ENCODE measurements around the gene DNAH17.

The DNAH17 gene

GRCh38 chr17:78433780-78434335 is 143.3 kb downstream of the DNAH17 start:
- no peak for DNase-seq
- Histone ChIP-seq H3K27ac (peak overlapping the region; percentile 10; the same call in 1 of the 2 replicates), H3K4me3 (ENCODE audit: low read depth, low read length) (no peak overlapping the region), H3K9me3 (ENCODE audit: severe bottlenecking) (no peaks in the 10 kb centered on the region), H3K27me3 (ENCODE audit: insufficient read depth, low read depth, severe bottlenecking) (no peaks in the 10 kb centered on the region), H3K36me3 (no peaks in the 10 kb centered on the region)
- TF ChIP-seq CTCF (IDR thresholded peaks at IDR 0.05; ENCODE audit: low read depth, low read length), result no peak

GRCh38 chr17:78433013-78433727 is 144.0 kb downstream of the DNAH17 start:
- Histone ChIP-seq H3K4me3 (ENCODE audit: low read depth, low read length) (no peak overlapping the region), H3K36me3 (no peaks in the 10 kb centered on the region; the same call in 1 of the 2 replicates), H3K9me3 (ENCODE audit: severe bottlenecking) (no peaks in the 10 kb centered on the region), H3K27me3 (ENCODE audit: insufficient read depth, low read depth, severe bottlenecking) (no peaks in the 10 kb centered on the region), H3K27ac (peak overlapping the region; percentile 10; the same call in 1 of the 2 replicates)
- no peak for DNase-seq
- TF ChIP-seq CTCF (IDR thresholded peaks at IDR 0.05; ENCODE audit: low read depth, low read length), result no peak

- Histone ChIP-seq H3K27me3 (ENCODE audit: insufficient read depth, low read depth, severe bottlenecking) (no peaks in the 10 kb centered on the region), H3K9me3 (ENCODE audit: severe bottlenecking) (no peaks in the 10 kb centered on the region), H3K36me3 (peaks cover 1% of the 10 kb centered on the region; the same call in 1 of the 2 replicates), H3K27ac (no peak overlapping the region), H3K4me3 (ENCODE audit: low read depth, low read length) (no peak overlapping the region)
- TF ChIP-seq CTCF (IDR thresholded peaks at IDR 0.05; ENCODE audit: low read depth, low read length), result no peak
- DNase-seq, result no peak
Measured at GRCh38 chr17:78432226-78433012, 144.8 kb downstream of the DNAH17 start.

GRCh38 chr17:78431692-78431958 is 145.6 kb downstream of the DNAH17 start:
- no peak overlapping the region for H3K4me3 ChIP-seq (ENCODE audit: low read depth, low read length)
- H3K9me3 ChIP-seq (ENCODE audit: severe bottlenecking), result no peaks in the 10 kb centered on the region
- H3K27me3 ChIP-seq (ENCODE audit: insufficient read depth, low read depth, severe bottlenecking), result no peaks in the 10 kb centered on the region
- no peak overlapping the region for H3K27ac ChIP-seq
- peaks cover 9% of the 10 kb centered on the region for H3K36me3 ChIP-seq
- no peak for TF ChIP-seq CTCF (IDR thresholded peaks at IDR 0.05; ENCODE audit: low read depth, low read length)
- DNase-seq, result no peak

- Histone ChIP-seq H3K27ac (no peak overlapping the region), H3K36me3 (peaks cover 14% of the 10 kb centered on the region), H3K4me3 (ENCODE audit: low read depth, low read length) (no peak overlapping the region), H3K9me3 (ENCODE audit: severe bottlenecking) (no peaks in the 10 kb centered on the region), H3K27me3 (ENCODE audit: insufficient read depth, low read depth, severe bottlenecking) (no peaks in the 10 kb centered on the region)
- peak; percentile 43 for DNase-seq
- TF ChIP-seq CTCF (IDR thresholded peaks at IDR 0.05; ENCODE audit: low read depth, low read length), result no peak
Measured at GRCh38 chr17:78430892-78431691, 146.1 kb downstream of the DNAH17 start.

All from WERI-Rb-1 (cell line).